GM21786 (cell line): ENCODE measurements around the gene P4HTM.

Experiments used
- ATAC-seq: cut with Tn5 transposase; IDR thresholded peaks from one replicate; pipeline ENCODE4 v1.9.1; 2021; ENCODE audit not compliant: unreplicated experiment

Gene P4HTM, protein sequence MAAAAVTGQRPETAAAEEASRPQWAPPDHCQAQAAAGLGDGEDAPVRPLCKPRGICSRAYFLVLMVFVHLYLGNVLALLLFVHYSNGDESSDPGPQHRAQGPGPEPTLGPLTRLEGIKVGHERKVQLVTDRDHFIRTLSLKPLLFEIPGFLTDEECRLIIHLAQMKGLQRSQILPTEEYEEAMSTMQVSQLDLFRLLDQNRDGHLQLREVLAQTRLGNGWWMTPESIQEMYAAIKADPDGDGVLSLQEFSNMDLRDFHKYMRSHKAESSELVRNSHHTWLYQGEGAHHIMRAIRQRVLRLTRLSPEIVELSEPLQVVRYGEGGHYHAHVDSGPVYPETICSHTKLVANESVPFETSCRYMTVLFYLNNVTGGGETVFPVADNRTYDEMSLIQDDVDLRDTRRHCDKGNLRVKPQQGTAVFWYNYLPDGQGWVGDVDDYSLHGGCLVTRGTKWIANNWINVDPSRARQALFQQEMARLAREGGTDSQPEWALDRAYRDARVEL

DNA sequence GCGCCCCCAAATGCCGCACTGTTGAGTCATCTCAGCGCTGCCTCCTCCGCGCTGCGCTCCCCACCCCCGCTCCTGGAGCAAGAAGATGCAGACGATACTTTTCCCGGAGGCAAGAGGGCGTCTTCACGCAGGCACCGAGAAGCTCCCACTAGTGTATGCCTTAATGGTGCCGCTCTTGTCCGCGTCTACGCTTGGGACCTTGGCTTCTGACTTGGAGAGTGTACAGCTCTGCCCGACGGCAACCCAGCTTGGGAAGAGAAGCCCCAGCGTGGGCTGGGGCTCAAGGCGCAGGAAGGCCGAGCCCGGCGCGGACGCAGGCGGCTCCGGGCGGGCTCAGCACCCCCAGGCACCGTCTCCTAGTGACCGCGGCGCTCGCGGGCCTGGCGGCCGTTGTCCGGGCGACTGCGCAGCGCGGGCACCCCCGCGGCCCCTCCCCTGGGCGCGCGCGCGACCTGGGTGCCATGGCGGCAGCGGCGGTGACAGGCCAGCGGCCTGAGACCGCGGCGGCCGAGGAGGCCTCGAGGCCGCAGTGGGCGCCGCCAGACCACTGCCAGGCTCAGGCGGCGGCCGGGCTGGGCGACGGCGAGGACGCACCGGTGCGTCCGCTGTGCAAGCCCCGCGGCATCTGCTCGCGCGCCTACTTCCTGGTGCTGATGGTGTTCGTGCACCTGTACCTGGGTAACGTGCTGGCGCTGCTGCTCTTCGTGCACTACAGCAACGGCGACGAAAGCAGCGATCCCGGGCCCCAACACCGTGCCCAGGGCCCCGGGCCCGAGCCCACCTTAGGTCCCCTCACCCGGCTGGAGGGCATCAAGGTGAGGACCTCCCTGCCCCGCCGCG is at the start of gene P4HTM:
P4HTM (plus strand) TSS at position 446 of the 840 bp plus-strand sequence; CDS start at position 462, 16 bp downstream.
- peak; percentile 47 for ATAC-seq

DNA sequence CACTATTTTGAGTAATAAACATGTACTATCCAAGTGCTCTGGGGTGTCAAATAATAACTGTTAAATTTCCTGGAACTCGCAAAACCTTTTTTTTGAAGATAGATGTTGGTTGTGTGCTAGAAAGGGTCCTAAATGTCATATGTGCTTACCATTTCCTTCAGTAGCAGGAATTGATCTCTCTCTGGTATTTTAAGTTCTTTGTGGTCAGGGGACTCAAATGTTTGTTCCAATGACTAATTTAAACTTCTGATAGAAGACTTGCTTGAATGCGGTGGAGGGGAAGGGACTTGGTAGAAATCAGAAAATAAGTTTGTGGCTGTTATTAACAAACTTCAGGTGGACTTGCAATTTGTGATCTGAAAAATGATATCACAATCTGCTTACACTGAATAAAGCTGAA is 44.6 kb upstream of the P4HTM start:
- ATAC-seq: no peak

DNA sequence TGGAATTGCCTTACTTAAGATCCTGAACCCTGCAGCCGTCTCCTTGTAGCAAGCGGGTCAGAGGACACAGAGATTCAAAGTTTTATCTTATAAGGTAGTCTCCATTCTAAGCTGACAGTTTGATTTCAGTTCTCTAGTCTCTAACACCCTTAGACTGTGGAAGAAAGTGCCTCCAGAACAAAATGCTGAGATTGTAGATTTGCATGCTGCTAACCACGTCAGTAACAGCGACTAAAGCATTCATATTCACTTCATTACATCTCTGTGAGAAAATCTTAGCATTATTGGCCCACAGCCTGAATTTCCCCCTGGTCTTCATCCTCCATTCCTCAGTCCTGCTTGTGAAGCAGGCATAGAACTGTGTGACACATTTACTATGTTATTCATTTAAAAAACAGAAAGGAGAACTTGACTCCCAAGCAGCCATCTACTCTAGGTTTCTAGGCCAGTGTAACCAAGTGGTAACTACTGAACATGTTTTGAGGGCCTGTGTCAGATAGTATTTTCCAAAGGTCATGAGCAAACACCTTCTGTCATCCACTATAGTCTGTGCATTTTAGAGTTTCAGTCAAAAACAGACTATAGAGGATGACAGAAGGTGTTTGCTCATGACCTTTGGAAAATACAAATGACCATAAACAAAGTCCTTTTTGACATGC is 44.0 kb upstream of the P4HTM start:
- no peak for ATAC-seq

DNA sequence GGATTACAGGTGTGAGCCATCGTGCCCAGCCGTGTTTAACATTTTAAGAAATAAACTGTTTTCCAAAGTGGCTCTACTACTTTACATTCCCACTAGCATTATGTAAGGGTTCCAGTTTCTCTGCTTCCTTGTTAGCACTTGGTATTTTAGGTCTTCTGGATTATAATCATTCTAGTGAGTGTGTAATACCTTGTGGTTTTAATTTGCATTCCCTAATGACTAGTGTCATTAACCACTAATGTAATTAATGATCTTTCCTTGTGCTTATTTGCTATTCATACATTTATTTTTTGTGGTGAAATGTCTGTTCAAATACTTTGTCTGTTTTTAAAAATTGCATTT is 40.7 kb upstream of the P4HTM start:
- no peak for ATAC-seq

DNA sequence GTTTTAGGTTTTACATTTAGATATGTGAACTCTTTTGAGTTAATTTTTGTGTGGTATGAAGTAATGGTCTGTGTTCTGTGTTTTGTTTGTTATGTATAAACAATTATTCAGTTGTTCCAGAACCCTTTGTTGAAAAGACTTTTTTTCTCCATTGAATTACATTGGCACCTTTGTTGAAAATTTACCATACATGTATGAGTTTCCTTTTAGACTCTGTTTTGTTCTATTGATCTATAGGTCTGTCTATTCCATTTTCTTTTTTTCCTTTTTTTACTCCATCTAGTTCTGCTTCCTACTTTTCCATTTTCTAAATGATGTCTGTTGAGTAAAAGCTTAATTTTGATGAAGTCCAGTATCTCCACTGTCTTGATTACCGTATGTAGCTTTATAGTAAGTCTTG is 40.0 kb upstream of the P4HTM start:
- no peak for ATAC-seq

DNA sequence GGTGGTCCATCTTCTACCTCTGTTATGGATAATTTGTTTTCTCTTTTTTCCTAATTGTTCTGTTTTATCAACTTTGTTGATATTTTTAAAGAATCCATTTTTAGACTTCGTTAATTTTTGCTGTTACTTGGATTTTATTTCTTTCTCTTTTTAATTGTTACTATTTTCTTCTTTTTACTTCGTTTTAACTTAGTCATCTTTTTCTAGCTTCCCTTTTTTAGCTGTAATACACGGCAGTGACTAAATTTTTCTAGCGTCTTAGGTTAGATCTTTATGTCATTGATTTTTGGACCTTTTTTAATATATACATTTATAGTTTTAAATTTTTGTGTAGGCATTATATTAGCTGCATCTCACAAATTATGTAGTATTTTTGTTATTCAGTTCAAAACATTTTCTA is 38.3 kb upstream of the P4HTM start:
- no peak for ATAC-seq

DNA sequence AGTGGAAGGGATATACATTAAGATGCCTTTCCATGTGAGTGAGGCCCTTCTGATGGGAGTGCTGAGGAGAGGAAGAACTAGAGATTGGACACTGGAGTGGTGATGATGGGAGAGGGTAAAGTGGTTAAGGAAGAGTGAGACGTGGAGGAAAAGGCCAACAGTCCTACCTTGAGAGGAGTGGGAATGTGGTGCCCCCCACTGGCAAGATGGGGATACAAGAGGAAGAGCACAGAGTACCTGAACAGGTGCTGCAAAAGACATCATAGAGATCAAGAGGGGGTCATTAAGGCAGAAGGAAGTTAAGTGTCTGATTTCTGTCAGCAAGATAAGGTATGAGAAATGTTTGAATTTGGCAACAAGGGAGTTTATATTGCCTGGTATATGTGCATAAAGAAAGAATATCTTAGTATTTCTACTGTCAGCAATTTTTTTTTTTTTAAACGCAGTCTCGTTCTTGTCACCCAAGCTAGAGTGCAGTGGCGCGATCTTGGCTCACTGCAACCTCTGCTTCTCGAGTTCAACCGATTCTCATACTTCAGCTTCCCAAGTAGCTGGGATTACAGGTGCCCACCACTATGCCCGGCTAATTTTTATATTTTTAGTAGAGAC is 37.4 kb upstream of the P4HTM start:
- no peak for ATAC-seq

DNA sequence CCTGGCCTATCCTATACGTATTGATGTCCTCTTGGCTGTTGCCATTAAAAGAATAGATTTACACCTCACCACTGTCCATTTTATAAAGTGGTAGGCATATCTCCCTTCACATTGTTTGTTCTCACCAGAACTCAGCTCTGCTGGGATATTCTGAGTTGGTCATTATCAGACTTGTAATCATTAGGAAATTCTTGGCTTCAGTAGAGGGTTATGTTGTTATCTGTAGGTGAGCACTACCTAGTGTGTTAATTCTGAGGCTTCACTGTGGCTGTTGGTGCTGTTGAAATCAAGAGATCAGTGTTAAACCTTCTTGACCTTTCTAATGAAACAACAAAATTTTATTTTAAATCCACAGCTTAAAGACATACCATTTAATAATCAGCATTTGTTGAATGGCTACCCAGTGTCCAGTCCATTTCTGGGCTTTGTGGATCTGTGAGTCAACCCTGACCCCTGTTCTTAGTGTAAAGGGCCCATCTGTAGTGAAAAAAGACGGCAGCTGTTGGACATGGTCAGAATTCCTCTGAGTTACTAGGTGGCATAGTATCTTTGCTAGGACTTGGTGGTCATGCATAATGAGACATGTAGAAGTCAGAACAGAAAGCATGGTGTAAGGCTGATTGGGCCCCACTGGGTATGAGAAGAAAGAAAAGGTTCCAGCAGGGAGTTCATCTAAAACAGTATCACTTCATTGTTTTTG is 32.9 kb upstream of the P4HTM start:
- ATAC-seq: no peak

DNA sequence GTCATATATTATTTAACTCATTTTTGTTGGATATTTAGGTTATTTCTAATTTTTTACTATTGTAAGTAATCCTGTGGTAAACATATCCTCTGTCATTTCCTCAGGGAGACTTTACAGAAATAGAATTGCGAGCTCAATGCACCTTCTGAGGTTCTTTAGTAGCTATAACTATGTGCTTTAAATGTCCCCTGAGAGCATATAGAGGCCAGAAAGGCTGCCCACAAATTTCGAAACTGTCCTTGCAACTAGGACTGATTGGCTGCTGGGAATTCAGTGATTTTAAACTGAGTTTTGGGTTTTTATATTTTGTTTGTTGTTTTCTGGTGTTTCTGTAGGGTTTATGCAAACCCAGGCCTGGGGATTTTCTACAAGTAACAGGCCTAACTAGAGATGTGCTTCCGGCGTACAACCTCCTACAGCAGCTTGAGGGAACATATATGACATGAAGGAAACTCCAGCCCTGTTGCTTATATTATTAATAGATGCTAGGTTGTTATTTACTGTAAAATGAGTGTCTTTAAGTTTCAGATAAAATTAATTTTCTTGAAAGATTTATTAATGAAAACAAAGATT is 29.1 kb upstream of the P4HTM start:
- peak; percentile 77 for ATAC-seq

DNA sequence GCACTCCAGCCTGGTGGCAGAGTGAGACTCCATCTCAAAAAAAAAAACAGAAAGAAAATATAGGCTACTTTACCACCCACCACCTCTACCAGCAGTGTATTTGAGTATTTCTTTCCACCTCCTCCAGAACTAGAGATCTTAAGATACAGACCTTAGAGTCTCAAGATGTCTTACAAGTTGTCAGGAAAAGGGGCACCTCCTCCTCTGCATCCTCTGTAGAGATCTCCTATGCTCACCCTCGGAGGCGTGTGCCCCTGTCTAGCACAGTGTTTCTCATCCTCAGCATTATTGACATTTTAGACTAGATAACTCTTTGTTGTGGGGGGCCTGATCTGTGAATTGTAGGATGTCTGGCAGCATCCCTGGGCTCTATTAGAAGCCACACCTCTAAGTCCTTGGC is 27.7 kb upstream of the P4HTM start:
- ATAC-seq: no peak

DNA sequence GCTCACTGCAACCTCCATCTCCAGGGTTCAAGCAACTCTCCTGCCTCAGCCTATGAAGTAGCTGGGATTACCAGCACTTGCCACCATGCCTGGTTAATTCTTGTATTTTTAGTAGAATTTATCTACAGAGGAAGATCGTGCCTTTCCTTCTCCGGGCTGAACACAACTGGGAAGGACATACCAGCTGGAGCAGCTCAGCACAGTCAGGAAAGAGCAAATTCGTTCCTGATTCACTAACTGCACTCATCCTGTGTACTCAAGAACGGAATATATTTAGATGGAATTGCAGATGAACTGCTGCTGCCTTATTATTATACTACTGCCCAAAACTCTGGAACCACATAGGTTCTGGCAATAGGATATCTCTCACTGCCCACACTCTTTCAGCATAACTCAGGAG is 27.1 kb upstream of the P4HTM start:
- no peak for ATAC-seq

DNA sequence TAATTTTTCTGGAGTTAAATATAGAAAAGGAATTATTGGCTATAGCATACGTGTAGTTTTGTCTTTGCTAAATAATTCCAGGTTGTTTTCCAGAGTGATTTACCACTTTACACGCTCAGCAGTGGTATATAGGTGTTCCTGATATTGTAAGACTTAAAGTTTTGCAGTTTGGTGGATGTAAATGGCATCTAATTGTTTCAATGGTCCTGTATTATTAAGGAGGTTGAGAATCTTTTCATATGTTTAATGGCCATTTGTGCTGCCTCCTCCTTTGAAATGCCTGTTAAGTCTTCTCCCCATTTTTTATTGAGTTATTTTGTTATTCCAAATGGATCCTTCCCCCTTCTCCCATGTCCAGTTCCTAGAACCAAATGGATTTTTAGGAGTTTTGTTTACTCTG is 26.4 kb upstream of the P4HTM start:
- no peak for ATAC-seq

DNA sequence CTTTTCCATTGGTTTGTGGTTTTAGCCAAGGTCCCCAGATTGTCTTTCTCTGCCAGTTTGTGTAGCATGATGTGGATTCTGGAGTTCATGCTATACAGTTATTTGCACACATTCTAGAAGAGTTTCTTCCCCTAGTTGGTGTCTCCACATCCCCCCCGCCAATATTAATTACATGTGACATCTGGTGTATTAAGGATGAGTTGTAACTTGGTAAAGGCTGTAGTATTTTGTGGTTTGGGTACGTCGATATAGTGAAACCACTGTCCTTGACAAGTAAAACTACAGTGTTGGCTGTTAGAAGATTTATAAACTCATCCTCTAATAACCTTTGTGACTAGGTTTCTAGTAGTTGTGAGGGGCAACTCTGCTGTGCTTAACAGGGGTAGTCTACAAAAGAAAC is 23.7 kb upstream of the P4HTM start:
- no peak for ATAC-seq

DNA sequence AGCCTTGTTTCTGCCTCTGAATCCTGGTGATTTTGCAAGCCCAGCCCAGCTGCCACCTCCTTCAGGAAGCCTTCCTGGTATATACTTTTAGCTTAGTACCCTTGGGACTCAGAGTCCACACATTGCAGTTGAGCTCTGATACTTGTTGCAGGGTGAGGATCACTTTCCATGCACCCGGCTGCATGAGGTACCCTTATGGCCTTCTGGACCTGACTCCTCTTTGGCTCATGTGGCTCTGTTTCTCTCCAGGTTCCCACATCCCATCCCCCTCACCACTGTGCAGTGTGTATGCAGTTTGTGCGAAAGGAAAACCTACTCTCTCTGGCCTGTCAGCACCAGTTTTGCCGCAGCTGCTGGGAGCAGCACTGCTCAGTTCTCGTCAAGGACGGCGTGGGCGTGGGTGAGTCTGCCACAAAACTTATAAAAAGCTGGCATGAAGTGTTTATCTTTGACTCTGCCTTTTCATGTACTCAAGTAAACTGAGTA is 23.1 kb upstream of the P4HTM start:
- ATAC-seq: no peak

DNA sequence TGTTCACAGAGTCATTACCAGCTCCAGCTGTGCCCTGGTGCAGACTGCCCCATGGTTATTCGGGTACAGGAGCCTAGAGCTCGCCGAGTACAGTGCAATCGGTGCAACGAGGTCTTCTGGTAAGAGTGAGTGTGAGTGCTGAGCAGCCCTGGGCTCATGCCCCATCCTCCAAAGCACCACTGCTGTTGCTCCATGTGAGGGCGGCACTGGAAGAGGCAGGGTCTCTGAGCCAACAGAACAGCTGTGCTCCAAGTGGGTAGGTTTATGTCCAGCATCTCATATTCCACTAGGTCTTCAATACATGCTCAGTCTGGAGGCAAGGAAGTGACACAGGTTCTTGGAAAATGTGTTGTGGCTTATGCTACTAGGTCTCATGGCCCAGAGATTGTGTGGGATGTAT is 19.5 kb upstream of the P4HTM start:
- ATAC-seq: no peak

DNA sequence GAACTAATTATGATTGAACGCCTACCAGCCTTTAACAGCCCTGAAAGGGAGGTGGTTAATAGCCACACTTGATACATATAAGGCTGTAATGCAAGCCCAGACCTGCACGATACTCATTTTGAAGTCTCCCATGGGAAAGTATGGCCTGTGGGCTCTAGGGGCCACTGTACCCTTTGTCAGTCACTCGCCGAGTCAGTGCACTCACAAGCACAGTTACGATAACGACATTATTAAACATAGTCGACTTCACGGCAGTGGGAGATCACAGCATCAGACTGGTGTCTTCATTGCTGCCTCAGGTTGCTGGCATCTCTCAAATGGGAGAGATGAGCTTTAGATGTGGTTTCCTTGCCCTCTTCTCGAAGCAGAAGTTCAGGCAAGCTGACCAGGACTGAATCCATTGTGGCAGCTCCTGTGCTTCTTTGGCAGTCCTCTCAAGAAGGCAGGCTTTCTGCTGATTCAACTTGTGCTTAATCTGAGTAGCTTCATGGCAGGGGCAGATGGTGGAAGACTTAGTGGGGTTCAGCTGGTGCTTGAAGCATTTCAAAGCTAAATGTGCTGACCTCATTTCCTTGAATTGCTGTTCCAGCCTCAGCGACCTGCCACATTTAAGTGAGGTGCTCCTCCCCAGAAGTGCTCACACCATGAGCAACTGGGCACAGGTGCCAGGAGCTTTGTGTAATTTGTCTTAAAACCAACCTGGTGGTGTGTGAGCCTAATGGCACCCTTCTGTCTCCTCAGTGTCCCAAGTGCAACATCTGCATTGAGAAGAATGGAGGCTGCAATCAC is 15.8 kb upstream of the P4HTM start:
- no peak for ATAC-seq

DNA sequence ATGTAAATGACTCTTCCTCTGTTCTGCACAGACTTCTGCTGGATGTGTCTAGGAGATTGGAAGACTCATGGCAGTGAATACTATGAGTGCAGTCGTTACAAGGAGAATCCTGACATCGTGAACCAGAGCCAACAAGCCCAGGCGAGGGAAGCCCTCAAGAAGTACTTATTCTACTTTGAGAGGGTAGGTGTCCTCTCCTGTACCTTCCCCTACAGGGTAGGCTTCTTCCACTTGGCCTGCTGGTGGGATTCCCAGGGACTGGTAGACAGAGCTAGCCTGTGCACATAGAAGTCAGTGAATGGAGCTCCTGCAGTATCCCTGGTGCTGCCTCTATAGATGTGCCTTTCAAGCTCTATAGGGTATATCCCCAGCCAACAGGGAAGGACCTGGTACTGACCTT is 10.6 kb upstream of the P4HTM start:
- no peak for ATAC-seq

DNA sequence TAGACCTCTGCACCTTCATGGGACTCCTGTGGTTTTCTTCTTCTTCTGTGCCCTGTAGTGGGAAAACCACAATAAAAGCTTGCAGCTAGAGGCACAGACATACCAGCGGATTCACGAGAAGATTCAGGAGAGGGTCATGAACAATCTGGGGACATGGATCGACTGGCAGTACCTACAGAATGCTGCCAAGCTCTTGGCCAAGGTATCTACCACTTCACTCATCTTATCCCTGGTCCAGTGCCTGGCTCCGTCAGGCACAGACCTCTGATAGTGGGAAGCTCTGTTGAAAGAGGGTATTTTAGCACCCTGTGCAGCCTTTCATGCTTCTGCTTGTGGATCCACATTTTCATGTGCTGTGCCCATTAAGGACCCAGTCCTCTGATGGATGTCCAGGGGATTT is 9.7 kb upstream of the P4HTM start:
- ATAC-seq: no peak

DNA sequence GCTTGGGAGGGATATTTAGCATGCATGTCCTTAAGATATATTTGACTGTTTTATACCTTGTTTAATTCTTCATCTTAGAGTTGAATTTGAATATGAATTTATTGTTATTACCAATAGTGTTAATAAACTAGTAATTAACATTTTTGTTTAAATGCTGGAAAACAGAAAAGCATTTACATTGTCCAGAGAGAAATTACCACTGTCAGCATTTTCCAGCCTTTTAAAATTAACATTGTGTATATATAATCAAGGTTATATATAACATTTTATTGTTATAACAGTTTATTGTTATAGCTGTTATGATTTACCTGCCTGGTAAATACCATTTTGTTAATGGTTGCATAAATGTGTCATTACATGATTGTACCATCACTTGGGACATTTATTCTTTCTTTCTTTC is 8.0 kb upstream of the P4HTM start:
- no peak for ATAC-seq
